Fibroblast of gingiva (primary cell): Measurements from ENCODE around the gene STEAP4.

ENCODE experiments used
- DNase-seq: peaks from one replicate; pipeline ENCODE4 v3.0.0-alpha.2; 2011; ENCODE audit warnings: low read depth

Gene STEAP4

DNA sequence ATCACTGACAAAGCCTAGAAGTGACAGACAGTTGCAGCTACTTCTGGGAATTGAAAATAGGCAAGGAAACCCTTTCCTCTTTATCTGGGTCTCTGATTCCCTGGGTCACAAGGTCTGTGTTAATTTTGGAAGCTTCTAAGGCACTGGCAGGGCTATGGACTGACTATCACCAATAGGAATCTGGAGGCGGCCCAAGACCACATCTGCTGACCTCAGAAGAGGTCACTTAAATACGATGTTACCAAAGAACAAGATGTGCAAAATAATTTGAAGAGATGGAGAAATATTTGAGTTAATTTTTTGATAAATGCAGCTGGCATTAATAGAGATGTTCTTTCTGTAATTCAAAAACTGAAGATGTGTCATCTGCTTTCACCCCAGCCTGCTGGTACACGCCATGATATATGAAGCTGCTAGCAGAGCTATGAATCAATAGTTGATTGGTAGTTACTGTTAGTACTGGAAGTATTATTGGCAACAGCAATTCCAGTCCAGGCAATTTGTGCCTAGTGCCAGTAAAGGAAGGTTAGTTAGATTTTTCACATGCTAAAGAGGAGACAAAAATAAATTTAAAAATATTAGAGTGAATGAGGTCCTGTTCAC lies 5.5 kb upstream of the STEAP4 start:
- DNase-seq, result peak; percentile 97

DNA sequence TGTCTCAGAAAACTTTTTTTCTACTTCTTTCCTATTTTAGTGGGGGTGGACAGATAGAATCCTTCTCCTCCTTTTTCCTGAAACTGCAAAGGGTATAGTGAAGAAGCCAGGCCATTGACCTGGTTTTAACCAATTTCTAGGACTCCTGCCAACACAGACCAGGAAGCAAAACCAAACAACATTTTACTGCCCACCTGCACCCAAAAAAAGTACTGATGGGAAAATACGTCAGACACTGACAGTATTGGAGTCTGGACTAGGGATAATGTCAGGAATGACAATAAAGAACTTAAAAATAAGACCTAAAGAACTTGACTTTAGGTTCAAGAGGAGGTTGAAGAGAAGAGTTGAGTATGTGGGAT lies 5.0 kb upstream of the STEAP4 start:
- DNase-seq, result no peak

DNA sequence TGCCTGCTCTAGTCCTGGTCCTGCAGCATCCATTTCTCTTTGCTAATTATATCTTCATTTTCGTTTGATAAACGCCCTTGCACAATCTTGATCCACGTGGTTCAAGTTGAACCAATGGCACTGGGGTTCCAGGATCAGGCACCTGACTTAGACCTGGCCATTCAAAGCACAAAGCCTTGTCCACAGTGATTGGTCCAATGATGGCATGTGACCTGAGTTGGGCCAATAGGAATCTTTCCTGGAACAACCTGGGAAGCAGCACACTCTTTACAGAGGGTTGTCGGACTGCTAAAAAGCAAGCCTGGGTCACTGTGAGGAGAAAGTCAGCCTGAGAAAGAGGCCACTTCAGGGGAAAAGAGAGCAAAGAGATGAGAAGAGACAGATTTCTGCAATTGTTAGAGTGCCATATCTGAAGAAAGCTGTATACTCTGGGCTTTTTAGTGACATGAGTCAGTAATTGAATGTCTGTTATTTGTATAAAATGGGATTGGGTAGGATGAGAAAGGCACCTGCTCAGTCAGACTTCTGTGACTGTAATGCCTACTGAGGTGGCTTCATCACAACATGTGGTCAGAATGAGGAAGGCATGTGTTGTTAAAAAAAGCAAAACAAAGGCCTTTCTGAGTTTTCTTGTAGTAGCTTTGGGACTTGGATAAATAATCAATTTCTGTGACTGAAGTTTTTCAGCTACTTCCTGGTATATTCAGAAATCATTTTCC lies 4.4 kb upstream of the STEAP4 start:
- DNase-seq, result no peak

DNA sequence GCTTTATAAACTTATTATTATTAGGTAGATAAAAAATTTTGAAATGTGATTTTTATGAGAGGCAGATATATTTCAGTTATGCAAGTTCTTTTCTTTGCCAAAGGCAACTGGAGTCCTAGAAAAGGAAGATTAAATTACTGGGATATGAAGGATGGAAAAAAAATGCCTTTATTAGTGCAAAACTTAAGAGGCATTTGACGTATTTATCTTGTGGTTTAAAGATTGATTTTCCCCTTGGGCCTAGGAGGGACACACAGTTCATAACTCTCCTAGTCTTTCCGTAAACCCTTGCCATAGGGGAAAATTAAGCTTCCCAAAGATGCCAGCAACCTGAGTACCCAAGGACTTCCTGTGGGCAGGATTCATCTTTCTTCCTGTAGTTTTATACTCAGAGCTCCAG lies 3.1 kb upstream of the STEAP4 start:
- DNase-seq, result peak; percentile 96

DNA sequence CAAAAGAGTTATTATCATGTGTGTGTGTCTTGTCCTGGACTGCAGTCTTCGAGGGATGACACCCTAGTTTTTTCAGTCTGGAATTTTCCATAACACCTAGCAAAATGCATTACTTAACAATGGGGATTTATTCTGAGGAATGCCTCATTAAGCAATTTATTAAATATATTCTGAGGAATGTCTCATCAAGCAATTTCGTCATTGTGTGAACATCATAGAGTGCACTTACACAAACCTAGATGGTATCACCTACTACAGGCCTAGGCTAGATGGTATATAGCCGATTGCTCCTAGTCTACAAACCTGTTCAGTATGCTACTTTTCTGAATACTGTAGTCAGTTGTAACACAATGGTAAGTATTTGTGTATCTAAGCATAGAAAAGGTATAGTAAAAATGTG lies 1.1 kb upstream of the STEAP4 start:
- DNase-seq, result no peak

DNA sequence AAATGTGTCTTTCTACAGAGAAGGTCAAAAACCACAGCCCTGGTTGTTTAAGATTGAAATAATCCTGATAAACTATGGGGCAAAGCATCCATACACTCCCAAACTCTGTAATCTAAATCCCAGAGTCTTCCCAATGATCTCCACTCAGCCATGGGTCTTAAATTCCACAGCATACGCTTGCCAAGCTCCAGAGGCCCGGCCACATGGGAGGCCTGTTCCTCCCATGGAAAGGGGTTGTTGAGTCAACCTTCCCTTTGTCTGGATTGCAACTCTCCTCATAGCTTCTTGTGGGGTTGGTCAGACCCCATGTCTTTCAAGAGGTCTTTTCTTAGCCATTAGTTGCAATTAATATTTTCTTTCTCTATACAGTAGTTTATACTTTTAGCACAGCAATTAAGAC lies 718 bp upstream of the STEAP4 start:
- DNase-seq, result peak; percentile 19

DNA sequence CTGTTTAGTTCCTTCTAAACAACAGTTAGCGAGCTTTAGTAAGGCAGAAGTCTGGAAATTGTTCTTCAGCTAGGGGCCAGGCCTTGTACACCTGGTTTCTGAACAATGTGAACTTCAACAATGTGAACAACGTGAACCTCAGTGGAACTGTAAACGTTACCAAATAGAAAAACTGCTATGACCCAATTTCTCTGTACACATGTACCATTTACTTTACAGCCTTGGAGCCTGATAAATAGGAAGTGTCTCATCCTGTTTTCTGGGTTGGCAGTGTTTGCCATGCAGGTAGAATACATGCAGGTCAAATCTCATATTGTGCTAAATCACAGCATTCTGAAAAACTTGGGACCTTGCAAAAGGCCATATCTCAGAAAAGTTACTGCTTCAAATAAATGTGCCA lies 1.6 kb downstream of the STEAP4 start:
- no peak for DNase-seq

DNA sequence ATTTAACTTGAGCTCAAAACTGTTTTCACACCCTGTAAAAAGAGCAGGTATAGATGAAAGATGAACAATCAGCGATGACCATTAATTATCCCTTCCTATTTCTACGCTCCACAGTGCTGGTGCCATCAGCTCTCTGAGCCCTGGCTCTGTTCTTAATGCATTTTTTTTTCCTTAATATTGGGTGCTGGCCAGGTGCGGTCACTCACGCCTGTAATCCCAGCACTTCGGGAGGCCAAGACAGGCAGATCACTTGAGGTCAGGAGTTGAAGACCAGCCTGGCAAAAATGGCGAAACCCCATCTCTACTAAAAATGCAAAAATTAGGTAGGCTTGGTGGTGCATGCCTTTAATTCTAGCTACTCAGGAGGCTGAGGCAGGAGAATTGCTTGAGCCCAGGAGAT lies 4.2 kb downstream of the STEAP4 start:
- DNase-seq, result no peak

DNA sequence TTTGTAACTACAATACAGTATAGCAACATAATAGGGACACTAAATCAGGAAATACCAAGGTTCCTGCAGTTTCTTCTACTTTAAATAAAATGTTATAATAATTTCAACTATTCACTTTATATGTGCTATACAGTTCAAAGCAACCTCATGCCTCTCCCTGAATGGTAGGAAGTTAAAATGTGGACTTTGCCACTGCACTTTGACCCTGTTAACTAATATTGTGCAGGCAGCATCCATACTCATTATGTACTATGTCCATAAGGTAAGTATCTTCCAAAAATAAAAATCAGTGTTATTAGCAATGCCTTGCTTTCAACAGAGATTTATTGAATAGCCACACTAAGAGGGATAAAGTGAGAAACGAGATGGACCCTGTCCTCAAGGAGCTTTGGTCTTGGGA lies 4.8 kb downstream of the STEAP4 start:
- no peak for DNase-seq

DNA sequence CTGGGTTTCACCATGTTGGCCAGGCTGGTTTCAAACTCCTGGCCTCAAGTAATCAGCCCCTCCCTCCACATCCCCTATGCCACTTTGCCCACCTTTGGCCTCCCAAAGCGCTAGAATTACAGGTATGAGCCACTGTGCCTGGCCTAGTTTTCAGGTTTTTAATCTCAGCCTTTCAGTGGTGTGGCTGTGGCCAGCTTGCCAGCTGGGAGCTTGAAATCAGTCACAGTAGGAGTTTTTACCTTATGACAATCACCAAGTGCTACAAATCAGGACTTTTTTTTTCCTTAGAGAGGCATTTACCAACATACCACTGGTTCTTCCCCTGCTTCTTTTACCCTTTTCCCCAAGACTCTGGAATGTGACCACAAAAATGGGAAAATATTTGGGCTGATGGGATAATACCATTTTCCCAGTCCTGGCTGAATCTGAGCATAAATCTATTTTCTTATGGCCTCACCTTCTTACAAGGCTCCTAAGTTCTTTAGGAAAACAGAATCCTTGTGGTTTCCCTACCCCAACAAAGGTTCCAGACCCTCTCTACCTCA lies 6.2 kb downstream of the STEAP4 start:
- no peak for DNase-seq

DNA sequence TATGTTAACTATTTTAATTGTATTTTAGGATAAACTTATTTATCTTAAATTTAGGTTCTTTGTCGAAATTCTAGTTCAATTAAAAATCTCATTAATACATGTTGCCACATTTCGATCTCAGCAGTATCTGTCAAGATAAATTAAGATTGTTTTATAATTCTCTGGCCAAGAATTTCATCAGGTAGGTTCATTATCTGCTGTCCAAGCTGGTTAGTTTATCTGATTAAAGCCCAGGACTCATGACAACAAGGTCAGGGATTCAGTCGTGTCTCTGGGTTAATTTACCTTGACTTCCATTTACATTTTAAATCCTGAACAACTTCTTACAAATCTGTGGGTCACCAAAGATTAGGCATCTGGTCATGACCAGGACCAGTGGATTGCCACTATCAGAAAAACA lies 7.6 kb downstream of the STEAP4 start:
- DNase-seq, result no peak

DNA sequence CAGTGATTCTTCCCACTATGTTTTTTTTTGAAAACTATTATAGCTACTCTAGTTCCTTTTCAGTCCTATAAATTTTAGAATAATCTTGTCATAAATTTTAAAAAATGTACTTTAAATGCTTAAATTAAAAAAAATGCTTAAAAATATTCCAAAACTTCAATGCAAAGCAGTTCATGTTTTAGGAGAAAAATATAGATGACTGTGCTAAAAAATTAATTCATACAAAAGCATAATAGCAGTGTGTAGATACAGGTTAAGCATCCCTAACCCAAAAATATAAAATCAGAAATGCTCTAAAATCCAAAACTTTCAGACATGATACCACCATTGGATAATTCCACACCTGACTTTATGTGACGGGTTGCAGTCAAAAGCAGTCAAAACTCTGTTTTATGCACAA lies 12.8 kb downstream of the STEAP4 start:
- no peak for DNase-seq

DNA sequence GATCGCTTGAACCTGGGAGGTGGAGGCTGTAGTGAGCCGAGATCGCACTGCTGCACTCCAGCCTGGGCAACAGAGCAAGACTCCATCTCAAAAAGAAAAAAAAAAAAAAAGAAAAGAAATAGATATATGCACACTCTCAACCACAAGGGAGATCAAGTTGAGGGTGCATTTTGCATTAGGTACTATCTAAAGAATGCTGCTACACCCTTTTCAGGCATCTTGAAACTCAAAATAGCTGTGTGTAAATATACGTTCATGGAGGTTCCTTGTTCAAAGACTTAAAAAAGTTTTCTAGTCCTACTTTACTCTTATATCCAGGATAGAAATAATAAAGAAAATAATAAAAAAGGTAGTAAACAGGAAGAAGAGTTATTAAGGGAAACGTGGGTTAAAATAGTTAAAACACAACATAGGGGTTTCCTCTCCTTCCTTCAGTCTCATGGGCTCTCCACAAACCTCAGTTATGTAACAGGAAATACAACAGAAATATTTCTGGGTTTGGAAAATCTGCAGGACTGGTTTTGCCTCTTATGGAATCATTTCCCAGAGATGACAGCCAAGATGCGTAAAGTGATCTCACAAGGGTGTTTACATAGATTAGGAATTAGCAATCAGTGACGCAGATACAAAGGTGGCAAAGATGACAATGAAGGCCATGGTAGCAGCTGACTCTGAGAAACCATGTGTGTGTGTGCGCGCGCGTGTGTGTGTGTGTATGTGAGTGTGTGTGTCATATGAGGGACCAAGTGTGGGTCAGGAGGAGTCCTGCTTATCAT lies 15.1 kb downstream of the STEAP4 start:
- peak; percentile 70 for DNase-seq

DNA sequence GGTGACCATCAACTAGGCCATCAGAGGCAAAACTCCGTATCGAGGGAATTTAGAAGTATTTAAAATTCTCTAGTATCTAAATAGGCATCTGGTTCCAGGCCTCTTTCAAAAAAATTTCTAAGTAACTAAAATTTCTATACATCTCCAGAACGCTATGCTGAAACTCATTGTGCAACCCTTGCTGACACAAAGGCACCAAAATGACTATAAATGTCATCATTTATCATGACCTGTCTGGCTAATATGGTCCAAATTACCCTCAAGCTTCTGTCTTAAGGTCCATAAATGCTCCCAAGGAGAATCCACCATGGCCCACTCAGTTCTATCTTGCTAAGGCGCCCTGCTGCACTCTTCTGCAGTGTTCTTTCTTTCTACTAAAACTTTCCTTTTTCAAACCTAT lies 16.2 kb downstream of the STEAP4 start:
- no peak for DNase-seq

DNA sequence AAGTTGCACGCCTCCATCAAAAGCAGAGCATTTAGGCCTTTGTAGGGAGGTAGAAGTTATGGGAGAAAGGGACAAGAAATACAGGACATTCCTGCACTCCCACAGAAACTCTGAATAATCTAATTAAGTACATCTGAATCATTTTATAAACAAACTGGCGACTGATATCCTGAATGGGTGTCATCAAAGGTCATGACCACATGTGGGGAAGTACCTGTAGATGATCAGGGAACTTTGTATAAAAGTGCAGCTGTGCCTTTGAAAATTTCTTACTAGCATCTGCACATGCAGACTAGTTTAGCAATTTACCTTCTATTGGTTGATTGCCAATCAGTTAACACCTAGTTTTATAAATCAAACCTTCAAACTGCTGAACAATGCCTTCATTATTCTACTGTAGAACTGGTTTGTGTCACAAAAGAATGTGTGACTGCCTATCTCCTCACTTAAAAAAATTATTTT lies 17.1 kb downstream of the STEAP4 start:
- DNase-seq, result no peak

DNA sequence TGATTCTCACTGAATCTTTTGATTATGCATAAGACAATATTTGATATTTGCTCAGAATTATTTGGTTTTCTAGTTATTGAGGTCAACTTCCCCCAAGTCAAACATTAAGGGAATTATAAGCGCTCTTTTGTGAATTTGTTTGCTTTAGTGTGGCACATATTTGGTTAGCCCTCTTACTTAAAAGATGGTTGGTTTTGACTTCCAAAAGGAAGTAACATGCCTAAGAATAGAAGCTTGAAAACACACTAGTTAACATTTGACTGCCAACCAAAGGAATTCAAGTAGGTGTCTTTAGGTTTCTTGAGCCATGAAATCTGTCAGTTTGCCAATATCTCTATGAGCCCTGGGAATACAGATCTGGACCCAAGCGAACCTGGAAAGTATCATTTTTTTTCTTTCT lies 24.9 kb downstream of the STEAP4 start:
- DNase-seq, result no peak

DNA sequence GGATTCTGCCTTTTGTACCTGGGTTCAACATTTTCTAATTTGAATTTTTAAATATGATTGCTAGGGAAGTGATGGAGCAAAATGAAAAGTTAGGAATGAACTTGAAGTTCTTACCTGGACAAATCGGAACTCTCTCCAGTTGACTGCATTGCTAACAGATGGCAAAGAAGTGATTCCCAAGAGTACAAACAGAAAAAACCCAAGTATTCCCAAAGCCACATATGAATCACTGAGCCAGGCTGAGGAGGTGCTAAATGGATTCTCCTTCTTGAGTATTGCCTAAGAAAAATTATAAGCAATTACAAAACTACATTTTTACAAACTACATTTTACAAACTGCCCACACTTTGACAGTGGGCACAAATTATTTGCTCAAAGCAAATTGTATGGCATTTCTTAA lies 25.9 kb downstream of the STEAP4 start:
- no peak for DNase-seq

DNA sequence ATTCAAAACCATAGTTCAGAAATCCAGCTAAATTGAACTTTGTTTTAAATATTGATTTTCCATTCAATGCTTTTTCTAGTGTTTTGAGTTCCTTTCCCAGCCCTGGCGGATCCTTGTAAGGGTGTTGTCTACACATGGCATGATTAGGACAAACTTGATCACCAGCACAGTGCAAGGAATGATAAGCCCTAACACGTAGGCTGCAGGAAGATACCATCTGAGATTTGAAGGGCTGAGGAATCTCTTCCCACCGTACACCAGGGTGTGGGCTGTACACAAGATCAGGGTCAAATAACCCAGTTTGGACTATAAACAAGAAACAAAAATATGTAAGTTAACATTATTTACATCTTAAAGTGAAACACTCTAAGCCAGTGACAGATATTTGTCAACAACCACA lies 27.4 kb downstream of the STEAP4 start:
- no peak for DNase-seq

DNA sequence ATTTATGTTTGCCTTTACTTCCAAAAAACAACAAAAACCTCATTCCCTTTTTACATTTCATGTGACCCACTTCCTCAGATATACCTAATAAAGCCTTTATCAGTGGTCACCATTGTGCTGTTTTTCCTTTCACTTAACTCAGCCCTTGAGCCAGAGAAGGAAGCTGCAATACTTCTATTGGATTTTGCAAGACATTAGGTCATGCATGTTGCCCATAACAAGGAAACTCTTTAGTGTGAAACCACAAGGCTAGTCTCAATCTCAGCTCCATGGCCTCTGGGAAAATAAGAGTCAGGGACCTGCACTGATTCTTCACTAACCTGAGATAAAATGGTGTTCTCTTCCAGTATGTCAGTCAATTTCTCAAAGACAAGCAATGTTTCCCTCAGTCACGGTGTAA lies 27.8 kb downstream of the STEAP4 start:
- peak; percentile 57 for DNase-seq

DNA sequence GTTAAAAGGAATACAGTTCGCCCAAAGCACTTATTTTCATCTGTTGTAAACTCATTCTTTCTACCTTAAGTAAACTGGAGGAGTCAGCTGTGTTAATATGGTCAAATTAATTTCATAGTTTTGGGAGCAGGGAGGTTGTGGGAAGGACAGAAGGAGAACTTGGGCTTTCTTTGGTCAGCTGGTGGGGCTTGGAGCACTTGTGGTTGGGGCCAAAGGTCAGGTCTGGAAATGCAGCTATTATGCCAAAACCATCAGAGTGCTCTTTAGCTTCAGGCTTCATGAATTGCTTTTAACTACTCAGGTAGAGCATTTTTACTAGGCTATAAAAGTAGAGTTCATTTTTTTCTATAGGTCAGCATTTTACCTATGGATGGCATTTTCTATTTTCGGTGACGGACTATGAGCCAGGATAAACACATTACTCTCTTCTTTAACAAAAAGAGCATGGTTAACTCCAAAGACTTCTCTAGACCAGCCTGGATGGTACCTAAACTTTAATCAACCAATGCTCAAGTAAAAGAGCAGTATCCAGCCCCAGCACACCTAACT lies 30.0 kb downstream of the STEAP4 start:
- no peak for DNase-seq

DNA sequence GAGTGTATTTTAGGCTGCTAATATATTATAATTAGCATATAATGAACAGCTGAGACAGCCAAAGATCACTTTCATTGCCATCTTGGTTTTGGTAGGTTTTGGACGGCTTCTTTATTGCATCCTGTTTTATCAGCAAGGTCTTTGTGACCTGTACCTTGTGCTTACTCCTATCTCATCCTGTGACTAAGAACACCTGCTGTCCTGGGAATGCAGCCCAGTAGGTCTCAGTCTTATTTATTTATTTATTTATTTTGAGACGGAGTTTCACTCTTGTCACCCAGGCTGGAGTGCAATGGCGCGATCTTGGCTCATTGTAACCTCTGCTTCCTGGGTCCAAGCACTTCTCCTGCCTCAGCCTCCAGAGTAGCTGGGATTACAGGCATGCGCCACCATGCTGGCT lies 31.8 kb downstream of the STEAP4 start:
- peak; percentile 19 for DNase-seq

DNA sequence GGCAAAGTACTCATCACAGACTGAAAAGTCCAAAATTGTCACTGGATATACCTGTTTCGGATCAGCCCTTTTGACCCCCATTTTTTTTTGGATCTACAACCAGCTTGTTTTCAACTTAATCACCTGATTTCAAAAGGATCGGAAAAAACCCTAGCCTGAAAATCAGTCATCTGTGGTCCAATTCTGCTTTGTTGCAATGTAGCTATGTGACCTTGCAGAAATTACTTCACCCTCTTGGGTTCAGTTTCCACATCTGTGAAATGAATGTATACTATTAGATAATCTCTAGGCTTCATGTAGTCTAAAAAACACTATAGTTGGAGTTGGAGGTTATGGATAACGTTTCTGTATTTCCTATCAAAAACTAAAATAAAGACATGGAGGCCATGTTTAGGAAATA lies 37.1 kb downstream of the STEAP4 start:
- no peak for DNase-seq

DNA sequence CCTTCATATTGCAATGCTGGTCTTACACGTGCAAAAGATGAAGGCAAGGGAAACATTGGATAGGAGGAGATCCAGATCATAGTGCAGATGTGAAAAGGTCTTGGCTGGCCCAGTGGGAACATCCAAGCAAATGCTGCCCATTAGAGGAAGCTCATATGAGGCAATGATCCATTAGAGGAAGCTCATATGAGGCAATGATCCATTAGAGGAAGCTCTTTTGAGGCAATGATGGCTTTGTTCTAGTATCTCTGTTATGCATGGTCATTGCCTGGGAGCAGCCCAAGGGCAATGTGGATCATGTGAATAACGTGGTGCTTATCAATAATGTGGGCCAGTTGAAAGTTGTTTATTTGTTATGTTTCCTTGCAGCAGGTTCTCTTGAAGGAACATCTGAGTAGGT lies 37.8 kb downstream of the STEAP4 start:
- DNase-seq, result no peak
